ENCODE measurements around the gene NLRP4.

DNA sequence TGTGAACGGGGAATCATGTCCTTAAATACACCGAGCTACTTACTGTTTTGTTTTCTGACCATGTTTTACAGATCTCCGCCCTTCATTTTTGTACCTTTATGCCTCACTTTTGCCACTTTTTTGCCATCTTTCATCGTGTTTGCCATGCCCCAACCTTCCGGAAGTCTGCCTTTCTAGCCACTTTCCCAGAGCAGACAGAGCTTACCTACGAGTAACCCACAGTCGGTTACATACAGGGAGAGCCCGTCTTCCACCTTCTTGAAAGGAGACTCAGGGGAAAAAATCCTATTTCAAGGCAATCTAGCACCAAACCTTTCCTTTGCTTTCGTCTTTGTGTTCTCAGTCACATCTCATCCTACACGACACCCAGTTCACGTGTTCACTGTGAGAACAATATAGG is 41.3 kb upstream of the NLRP4 start:
- TF ChIP-seq, protein P1, sequence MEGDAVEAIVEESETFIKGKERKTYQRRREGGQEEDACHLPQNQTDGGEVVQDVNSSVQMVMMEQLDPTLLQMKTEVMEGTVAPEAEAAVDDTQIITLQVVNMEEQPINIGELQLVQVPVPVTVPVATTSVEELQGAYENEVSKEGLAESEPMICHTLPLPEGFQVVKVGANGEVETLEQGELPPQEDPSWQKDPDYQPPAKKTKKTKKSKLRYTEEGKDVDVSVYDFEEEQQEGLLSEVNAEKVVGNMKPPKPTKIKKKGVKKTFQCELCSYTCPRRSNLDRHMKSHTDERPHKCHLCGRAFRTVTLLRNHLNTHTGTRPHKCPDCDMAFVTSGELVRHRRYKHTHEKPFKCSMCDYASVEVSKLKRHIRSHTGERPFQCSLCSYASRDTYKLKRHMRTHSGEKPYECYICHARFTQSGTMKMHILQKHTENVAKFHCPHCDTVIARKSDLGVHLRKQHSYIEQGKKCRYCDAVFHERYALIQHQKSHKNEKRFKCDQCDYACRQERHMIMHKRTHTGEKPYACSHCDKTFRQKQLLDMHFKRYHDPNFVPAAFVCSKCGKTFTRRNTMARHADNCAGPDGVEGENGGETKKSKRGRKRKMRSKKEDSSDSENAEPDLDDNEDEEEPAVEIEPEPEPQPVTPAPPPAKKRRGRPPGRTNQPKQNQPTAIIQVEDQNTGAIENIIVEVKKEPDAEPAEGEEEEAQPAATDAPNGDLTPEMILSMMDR (IDR thresholded peaks at IDR 0.05), result no peak
- no peak for TF ChIP-seq POLR2A (IDR thresholded peaks at IDR 0.05)

All from uterus (tissue), 2 donors.